GM21825 (cell line): ENCODE results near the gene GLCCI1.
A peak's percentile ranks its signal among the peaks of the same experiment; 100 is the strongest.
"Not testable (repeated sequence)": the region's sequence is repeated elsewhere in the genome, so short reads cannot be mapped to it uniquely, and the experiment has no call there.

Experiments
- ATAC-seq: cut with Tn5 transposase; IDR thresholded peaks from one replicate; pipeline ENCODE4 v1.9.1; 2021; ENCODE audit warnings: mild to moderate bottlenecking, moderate library complexity; ENCODE audit not compliant: unreplicated experiment

GLCCI1 gene

DNA sequence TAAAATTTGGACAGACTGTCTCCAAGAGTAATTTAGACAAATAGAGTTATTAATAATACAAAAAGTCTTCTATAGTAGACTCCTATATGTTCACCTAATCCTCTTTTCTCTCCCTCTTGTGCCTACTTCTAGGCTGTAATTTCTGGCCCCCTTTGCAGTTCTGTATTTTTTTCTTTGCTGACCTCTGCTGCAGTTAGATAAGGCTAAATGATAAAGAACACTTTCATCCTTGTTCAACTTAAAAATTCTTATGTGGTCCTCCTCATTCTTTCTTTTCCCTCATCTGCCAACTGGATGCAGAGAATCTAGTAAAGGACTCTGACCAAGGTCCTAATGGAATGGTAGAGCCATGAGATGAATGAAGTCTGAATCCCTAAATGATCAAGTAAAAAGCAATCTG, 20.1 kb downstream of the GLCCI1 start:
- no peak for ATAC-seq

DNA sequence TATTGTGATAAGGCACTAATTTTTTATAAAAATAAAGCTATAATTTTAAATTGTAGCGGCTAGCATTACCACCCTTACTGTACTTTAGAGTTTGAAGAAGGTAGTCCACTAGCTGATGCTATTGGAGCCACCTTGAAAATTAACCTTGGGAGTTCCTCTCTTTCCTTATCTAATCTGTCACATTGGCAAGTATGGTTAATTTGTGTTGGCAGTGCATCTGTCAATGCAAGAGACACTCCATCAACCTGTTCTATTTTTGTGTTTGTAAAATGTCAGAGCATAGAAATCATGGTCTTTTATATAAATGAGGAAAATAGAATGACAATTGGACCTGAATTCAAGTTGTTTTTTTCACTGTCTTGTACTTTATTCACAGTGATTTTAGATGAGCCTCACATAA, 20.5 kb downstream of the GLCCI1 start:
- ATAC-seq = no peak

DNA sequence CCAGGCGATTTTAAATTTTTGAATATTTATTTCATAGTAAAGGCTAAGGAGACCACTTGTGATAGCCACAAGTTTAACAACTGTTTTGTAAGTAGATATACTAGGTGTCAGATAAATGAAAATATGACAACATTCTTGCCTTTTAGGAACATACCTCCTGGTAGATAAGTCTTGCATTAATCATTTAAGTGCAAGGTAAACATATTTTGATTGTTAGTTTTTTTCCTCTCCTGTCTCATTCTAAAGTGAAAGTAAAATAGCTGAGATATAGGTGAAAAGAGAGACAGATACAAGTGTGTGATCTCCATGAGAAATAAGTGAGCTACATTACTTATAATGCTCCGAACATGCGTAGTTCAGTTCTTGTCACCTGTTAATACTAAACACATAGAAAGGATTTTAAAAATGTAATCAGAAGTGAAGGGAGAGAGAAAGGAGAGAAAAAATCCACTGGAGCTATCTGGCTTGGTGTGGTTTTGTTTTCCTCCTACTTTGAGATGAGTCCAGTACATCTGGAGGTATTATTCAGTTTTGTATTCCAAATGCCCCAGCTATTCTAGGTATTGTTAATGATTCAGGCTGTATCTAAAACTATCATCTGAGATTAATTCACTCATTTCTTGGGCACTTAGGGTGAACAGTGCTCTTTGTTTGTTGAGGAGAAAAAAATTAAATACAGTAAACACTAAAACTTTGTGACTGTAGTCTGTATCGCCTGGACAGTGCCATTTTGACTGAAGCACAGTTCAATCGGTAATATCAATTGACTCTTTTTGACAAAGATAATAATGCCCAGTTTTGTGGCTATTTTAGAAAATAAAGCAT, 21.2 kb downstream of the GLCCI1 start:
- no peak for ATAC-seq

DNA sequence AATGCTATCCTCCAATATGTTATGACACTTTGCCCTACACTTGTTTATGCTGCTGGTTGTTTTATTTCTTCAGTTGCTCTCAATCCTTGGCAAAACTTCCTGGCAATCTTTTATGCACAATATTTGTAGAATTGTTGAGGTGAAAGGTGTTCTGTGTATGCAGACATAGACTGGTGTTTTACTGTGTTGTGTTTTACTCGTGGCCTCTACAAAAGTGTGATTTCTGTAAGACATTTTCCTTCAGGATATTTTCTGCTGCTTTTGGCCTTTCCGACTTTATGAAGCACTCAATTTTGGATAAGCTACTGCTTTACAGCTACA, 21.8 kb downstream of the GLCCI1 start:
- ATAC-seq = no peak

DNA sequence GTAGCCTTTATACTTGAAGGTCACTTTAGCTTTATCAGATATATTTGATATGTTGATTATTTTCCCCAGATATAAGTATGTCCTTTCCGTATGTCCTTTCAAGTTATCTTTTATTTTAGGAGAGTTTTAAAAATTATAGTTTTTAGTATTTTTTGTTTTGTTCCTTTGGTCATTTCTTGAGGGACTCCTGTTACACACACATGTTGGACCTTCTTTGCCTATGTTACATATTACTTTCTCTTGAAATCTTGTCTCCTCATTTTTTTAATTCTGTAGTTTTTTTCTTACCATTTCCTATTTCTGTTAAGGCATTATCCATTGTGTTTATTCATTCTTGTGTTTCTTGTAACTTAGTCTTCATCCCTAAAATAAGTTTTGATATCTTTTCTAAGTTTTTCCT, 23.9 kb downstream of the GLCCI1 start:
- no peak for ATAC-seq

DNA sequence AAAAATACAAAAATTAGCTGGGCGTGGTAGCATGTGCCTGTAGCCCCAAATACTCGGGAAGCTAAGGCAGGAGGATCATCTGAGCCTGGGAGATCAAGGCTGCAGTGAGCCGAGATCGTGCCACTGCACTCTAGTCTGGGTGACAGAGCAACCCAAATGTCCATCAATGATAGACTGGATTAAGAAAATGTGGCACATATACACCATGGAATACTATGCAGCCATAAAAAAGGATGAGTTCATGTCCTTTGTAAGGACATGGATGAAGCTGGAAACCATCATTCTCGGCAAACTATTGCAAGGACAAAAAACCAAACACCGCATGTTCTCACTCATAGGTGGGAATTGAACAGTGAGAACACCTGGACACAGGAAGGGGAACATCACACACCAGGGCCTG, 26.8 kb downstream of the GLCCI1 start:
- not testable (repeated sequence) for ATAC-seq

DNA sequence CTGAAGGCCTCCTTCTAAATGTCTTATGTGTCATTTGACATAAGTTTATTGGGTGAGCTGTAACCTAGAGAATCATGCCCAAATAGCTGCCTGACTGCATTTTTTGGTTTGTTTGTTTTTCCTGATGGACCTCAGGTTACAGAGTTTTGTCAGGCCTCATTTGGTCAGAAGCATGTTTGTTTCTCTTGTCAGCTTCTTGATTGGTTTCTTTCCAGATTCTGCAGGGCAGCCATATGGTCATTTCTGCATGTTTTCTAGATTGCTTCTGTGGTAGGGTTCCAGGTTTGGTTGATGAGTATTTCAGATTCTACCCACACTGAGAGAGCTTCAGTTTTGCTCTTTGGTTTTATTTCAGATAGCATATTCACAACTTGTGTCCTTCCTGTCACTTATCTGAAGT, 28.0 kb downstream of the GLCCI1 start:
- ATAC-seq = no peak

DNA sequence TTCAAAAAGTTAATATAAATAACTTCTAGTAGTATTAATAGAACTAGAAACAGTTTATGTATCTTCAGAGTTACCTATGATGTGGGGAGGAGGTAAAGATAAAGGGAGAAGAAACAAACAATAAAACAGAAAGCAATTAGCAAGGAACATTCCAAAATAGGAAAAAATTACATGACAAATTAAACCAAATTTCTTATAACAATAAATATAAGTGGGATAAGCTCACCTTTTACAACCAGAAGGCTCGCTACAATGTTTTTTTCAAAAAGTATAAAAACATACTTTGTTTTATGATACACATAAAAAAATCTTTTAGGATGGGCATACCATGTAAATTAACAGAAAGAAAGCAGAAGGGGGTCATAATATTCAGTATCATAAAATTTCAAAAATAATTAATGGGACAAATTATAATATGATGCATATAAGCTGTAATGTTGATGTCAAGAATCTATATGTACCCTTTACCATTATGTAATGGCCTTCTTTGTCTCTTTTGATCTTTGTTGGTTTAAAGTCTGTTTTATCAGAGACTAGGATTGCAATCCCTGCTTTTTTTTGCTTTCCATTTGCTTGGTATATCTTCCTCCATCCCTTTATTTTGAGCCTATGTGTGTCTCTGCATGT, 31.8 kb downstream of the GLCCI1 start:
- no peak for ATAC-seq

DNA sequence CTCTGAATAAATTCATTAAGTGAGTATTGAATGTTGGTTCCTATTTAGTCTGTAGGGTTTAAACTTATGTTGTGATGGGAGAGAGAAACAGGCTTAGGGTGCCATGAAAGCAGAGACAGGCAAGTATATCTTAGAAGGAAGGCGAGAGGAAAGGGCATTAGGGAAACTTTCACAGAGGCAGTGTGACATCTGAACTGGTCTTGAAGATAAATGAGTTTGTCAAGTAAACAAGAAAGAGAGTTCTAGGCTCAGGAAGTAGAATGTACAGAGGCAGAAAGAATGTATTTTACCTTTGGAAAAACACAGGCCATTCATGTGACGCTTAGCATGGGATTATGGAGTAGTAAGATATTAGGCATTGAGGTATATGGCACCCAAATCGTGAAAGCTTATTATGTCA, 34.5 kb downstream of the GLCCI1 start:
- no peak for ATAC-seq

DNA sequence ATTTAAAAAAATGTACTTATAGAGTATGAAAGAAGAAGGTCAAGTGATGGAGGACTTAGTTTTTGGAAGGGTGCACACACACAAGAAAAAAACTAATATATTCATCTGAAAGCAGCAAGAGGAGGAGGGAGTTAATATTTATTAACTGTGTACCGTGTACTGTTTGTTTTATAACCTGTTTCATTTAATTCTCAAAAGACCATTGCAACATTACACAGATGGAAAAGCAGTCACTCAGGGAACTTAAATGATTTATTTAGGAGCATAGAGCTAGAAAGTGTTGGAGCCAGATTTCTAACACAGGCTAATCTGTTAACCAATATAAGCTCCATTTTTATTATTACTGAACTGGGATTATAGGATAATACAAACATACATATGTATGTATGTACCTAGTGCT, 36.7 kb downstream of the GLCCI1 start:
- ATAC-seq = no peak

DNA sequence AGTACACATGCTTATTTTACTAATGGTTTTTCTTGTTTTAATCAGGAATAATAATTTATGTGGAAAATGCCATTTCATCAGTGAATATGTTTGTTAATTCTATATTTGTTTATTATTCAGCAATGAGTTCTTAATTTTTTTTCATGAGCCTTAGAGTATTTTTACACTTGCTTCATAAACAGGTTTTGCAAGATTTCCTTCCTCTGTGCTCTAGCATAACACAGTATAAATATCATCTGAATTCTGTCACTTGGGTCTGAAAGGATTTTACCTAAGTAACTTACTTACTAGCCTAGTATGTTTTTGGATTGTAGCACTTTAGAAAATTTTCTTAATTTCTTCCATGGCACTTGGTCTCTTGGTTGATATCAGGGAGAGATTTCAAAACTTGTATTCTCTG, 45.8 kb downstream of the GLCCI1 start:
- no peak for ATAC-seq

DNA sequence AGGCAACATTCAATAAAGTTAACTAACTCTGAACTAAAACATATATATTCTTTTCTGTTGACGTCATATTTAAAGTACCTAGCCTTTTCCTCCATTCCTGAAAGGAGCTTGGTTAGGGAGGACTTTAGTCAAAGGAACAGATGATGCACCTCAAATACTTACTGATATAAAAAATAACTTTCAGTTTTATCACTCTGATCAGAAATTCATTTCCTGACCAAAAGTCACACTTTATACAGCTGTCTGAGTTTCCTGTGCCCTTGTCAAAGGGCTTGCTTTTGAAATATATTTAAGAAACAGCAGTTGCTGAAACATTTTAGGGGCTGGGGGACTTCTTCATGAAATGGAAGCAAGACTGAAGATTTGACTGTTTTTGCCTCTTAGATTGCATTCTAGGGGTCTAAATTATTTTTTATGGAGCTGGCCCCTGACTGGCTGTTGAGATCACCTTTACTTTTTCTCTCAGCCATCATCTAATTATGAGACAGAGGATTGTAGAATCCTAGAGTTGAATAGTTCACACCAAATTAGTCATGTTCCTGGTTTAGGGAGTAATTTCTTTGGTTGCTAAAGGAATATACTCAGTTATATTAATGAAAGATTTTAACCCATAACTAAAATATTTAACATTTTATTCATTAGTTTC, 46.6 kb downstream of the GLCCI1 start:
- no peak for ATAC-seq

DNA sequence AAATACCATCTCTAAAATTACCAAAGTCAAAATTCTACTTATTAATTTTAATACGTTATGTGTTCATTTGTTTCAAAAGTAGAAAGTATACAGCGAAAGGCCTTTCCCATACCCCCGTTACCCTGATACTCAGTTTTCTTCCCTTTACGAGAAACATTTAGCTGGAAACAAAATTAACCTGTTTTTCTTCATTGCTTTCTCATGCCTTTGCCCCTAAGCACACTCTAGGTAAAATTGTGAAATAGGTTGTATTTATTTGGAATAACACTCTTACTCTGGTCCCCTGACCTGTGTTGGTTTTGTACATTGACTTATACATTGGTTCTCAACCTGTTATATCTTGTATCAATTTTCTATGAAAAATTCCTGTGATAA, 47.1 kb downstream of the GLCCI1 start:
- ATAC-seq = no peak

DNA sequence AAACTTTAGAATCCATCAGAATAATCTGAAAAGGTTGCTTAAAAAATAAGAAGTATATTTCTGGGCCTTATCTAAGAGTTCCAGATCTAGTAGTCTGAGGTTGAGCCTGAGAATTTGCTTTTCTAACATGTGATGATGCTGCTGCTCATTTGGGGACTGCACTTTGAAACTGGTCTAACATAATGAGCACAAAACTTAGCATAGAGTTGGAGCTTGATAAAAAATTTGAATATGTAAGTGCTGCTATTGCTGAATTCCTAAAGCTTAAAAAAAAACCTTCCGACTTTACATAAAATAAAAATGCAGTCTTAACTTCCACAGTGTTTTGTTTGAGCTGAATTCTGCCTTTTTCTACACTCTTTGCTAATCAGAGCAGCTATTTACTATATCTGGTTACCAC, 48.8 kb downstream of the GLCCI1 start:
- ATAC-seq = no peak

DNA sequence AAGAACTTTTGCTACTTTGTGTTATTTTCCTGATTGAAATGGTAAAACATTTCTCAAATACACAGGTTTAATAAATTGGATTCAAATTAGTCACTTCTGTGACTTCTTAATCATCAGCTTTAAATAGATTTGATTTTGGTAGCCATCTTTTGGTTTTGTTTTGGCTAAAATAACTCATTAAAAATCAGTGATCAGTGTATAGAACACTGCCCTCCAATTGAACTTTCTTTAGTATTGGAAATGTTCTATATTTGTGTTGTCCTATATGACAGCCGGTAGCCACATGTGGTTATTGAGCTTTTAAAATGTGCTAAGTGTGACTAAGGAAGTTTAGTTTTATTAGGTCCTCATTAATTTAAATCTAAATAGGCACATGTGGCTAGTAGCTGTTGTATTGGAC, 50.4 kb downstream of the GLCCI1 start:
- no peak for ATAC-seq

DNA sequence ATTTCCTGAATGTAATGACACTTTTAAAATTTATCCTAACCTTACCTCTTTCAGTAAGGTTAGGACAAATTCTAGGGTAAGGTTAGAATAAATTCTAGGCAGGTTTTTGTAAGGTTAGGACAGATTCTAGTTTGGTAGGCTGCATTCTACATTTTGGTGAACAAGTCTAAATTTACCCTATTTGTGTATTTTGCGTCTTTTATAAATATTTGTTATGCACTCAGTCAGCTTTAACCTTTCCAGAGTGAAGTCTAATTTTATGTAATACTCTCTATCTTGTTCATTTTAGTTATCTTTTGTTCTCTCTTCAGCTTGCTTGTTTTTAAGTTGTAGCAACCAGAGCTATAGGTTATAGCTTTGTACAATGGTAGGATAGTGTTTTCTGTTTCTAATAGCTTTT, 54.0 kb downstream of the GLCCI1 start:
- ATAC-seq = no peak

DNA sequence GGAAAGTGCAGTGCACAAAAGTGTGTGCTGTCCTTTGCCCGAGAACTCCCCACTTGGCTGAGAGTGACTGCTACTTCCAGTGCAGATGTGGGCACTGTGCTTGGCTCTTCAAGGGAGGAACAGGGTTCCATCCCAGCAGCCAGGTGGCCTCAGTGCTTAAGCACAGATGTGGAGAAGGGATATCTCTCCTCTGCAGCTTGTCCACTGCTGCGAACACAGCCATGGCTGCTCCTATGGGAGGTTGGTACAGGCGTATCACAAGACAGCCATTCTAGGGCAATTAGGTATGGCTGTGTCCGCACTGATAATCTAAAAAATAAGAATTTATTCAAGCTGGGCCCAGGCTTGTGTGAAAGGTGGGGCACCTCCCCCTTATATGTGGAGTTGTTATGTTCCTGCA, 66.6 kb downstream of the GLCCI1 start:
- peak; percentile 16 for ATAC-seq

DNA sequence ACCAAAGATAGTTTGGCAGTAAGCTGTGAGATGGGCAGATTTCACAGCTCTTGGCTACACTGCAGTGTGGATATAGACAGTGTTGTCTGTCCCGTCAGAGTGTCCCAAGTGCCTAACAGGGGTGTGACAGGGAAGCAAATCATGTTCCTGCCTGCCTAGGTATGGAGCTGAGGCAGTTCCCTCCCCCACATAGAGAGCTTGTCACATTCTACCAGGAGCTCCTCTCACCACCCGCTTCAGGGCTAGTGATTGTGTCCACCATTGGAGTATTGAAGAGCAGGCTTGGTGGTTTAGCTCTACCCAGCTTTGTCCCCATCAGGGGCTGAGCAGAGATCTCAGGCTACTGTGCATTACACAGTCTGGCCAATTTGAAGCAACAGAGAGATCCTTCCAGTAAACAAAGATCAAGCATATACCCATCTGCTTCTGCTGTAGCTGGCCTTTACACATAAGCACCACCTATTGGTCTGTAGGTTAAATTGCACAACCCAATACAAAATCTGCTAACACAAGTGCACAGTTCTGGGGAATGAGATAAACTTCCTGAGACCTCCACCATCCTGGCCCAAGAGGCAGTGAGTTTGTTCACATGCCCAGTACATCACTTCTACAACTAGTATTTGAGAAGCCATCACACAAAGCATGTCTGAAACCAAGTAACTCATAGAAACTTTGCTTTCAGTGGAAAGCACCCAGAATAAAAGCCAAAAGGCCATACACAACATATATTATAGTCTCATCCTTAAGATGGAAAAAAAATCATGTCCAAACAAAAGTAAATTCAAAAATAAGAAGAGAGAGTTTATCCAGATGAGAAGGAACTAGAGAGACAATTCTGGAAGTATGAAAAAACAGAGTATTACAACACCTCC, 67.3 kb downstream of the GLCCI1 start:
- ATAC-seq = peak; percentile 48

DNA sequence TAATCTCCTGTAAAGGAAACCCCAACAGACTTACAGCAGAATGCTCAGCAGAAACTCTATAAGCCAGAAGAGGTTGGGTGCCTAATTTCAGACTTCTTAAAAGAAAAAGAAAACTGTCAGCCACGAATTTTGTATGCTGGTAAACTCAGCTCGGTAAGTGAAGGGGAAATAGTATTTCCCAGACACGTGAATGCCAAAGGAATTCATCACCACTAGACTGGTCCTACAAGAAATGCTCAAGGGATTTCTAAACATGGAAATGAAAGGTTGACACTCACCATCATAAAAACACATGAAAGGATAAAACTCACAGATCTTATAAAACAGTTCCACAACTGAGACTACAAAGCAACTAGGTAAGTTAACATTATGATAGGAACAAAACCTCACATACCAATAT, 68.6 kb downstream of the GLCCI1 start:
- no peak for ATAC-seq

DNA sequence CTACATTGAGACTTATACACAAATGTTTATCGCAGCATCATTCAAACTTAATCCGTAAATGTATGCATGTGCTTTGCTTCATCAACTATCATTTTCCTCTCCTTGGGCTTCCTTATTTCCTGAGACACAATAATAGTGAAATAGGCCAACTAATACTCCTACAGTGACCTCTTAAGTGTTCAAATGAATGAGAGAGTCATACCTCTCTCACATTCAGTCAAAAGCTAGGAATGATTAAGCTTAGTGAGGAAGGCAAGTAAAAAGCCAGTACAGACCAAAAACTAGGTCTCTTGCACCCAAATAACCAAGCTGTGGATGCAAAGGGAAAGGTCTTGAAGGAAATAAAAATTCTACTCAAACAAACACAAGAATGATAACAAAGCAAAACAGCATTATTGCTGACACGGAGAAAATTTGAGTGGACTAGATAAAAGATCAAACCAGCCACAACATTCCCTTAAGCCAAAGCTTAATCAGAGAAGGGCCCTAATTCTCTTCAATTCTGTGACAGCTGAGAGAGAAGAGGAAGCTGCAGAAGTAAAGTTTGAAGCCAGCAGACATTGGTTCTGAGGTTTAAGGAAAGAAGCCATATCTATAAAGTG, 72.3 kb downstream of the GLCCI1 start:
- no peak for ATAC-seq
